ENCODE measurements around the gene BRF1.
"Not testable (repeated sequence)": the region's sequence is repeated elsewhere in the genome, so short reads cannot be mapped to it uniquely, and the experiment has no call there.

Gene BRF1

DNA sequence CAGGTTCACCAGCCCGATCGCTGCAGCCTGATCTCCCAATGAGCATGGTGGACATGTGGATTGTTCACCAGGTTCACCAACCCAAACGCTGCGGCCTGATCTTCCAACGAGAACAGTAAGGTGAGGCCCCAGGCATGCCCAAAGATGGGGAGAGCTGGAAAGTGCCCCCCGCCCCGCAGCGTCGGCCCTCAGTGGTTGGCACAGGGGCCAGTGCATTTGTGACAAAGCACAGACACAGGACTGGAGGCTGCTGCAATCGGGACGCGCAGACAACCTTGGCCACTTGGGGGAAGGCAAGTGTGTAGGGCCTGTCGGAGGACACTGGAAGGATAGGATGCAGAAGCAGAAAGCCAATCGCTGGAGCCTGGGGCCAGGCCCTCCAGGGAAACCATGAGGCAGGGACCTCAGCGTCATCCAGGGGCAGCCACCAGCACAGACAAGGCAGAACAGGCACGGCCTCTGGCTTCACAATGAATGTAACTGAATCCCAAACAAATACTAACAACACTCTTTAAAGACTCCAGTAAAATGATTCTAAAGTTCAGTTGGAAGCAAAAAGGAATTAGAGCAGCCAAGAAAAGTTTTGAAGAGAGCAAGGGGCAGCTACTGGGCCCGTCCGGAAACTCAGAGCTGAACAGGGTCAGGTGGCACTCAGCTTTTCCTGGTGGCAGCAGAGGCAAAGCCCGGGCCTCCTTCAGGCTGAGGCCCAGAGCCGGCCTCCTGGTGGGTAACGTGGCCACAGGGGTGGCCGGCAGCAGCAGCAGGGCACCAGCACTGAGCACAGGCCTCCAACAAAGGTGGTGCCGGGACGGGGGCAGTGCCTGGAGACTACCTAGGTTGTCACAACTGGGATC lies 13.3 kb downstream of the BRF1 start:
- DNase-seq, result no peak

- DNase-seq, result no peak
Observed at GRCh38 chr14:105286759-105287144, 14.0 kb downstream of the BRF1 start.

GRCh38 chr14:105285174-105285573 lies 15.6 kb downstream of the BRF1 start:
- DNase-seq, result no peak

DNA sequence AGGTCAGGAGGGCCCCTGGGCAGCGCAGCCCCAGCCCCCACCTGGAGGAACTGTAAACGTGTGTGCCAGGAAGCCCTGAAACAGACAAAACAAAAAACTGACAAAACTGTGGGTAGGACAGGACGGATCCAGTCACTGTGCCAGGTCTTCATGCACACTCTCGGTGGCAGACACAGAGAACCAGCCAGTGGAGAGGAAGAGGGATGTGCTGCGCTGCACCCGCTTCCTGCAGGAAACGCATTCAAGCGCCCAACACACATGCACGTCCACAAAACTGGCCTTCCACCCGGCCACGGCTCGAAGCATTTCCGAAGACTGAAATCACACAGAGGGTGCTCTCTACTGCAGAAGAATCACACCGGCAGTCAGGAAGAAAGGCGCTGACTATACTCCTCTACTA lies 16.9 kb downstream of the BRF1 start:
- DNase-seq, result no peak

GRCh38 chr14:105283028-105283427 lies 17.8 kb downstream of the BRF1 start:
- DNase-seq, result no peak

- no peak for DNase-seq
Observed at GRCh38 chr14:105282098-105282725, 18.6 kb downstream of the BRF1 start.

DNA sequence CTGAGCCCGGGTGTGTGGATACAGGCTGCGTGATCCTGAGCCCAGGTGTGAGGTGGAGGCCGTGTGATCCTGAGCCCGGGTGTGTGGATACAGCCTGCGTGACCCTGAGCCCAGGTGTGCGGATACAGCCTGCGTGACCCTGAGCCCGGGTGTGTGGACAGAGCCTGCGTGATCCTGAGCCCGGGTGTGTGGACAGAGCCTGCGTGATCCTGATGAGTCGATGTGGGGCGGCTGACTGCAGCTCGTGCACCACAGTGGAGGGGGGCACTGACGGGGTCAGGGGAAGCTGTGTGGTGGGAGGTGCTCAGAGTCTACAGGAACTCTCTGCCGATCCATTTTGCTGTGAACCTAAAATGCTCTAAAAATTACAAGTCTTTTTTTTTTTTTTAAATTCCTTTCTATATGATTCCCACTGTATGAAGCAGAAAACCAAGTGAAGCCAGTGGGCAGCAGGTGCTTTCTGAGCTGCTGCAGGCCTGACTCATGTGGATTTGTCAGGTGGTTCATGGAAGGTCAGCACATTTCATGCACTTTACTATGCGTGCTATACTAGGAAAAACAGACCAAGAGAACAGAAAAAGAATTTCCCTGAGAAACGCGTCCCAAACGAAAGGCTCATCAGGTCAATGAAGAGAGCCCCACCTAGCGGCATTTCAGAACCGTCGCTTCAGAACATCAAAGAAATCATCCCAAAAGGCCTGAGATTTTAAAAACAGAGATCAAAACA lies 19.3 kb downstream of the BRF1 start:
- DNase-seq, result peak in 1 of 2 experiments; percentile 9

DNA sequence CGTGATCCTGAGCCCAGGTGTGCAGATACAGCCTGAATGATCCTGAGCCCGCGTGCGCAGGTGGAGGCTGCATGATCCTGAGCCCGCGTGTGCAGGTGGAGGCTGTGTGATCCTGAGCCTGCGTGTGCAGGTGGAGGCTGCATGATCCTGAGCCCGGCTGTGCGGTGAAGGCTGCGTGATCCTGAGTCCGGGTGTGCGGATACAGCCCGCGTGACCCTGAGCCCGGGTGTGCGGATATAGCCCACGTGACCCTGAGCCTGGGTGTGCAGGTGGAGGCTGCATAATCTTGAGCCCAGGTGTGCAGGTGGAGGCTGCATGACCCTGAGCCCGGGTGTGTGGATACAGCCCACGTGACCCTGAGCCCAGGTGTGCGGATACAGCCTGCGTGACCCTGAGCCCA lies 20.3 kb downstream of the BRF1 start:
- no peak for DNase-seq

GRCh38 chr14:105279642-105280361 lies 21.0 kb downstream of the BRF1 start:
- no peak for DNase-seq

DNA sequence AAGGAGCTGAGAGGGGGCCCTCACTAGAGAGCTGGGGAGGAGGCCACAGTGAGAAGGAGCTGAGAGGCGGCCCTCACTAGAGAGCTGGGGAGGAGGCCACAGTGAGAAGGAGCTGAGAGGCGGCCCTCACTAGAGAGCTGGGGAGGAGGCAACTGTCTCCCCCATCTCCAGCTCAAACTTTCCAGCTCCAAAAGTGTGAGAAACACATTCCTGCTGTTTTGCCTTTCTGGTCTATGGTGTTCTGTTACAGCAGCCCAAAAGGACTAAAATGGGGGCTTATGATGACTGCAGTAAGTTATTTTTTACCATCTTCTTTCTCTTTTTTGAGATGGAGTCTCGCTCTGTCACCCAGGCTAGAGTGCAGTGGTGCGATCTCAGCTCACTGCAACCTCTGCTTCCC lies 23.4 kb downstream of the BRF1 start:
- not testable (repeated sequence) for DNase-seq

DNA sequence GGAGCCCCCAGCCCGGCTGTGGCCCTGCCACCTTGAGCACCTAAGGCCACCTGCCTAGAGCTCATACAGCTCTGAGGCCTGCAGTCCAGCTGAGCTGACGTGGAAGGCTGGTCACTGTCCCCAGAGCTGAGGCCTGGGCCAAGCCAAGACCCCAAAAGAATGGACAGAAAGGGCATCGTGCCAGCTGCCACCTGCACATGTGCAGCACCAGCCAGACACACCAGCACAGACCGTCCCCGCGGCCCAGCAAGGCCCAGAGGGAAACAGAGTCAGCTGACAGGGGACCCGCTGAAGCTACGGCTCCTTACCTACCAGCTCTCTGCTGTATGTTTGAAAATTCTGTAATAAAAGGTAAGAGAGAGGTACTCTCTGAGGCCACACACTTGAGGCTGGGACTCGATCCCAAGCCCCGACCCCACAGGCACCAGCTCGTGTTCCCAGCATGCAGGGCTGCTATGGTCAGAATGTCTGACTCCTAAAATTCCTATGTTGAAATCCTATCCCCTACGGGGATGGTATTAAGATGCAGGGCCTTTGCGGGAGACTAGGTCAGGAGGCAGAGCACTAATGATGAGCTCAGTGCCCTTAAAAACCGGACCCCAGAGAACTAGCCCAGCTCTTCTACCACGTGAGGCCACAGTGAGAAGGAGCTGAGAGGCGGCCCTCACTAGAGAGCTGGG lies 25.4 kb downstream of the BRF1 start:
- DNase-seq, result no peak

GRCh38 chr14:105274637-105275036 lies 26.2 kb downstream of the BRF1 start:
- DNase-seq, result no peak

GRCh38 chr14:105273062-105273461 lies 27.7 kb downstream of the BRF1 start:
- no peak for DNase-seq

DNA sequence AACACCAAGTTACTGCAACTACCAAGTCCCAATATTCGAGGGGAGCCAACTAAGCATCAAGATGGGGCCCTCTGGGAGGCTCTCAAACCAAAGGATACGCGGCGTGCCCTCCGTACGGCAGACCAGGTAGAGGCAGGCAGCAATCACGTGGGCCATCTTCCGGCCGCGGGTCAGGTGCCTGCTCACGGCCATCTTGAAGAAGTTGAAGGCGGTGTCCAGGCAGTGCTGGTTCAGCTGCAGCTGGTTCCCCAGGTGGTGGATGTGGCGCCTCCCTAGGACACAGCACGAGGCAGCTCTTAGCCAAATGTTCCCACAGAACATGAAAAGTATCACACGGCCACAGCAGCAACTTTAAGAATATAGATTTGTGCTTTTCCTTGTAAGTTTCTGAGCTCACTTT lies 28.2 kb downstream of the BRF1 start:
- DNase-seq, result no peak

- no peak for DNase-seq
Observed at GRCh38 chr14:105271224-105271890, 29.4 kb downstream of the BRF1 start.

- no peak for DNase-seq
Observed at GRCh38 chr14:105269405-105269804, 31.4 kb downstream of the BRF1 start.

- DNase-seq, result no peak
Observed at GRCh38 chr14:105268736-105269354, 32.0 kb downstream of the BRF1 start.

- DNase-seq, result no peak
Observed at GRCh38 chr14:105267820-105268548, 32.8 kb downstream of the BRF1 start.

- DNase-seq, result no peak
Observed at GRCh38 chr14:105261781-105262180, 39.0 kb downstream of the BRF1 start.

DNA sequence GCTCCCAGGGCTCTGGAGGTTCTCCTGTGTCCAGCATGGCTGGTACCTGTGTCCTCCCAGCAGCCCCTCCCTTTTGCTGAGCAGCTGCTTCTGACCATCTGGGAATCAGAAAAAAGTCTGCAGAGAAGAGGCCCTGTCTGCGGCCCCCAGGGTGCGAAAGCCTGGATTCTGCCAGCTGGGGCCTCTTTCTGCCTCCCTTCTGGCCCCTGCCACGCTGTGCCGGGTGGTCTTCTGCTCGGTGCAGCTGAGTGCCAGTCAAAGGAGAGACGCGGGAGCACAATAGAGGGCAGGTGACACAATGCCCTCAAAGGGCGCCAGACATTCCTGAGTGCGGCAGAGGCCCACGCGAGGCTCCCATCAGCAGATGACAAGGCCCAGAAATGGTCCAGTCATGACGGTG lies 39.8 kb downstream of the BRF1 start:
- no peak for DNase-seq

GRCh38 chr14:105258846-105259245 lies 42.0 kb downstream of the BRF1 start:
- no peak for DNase-seq
